K562 (cell line): Measurements from ENCODE around the gene OR2V2. TPM values are rescaled to one million over a fixed set of nuclear protein-coding genes. Genes with fewer than 3 reads are reported as not detected.
A peak's percentile ranks its signal among the peaks of the same experiment; 100 is the strongest.
"Not testable (repeated sequence)": the region's sequence is repeated elsewhere in the genome, so short reads cannot be mapped to it uniquely, and the experiment has no call there.

Experiments used
- CBFA2T3 ChIP-seq: fragments of 450-650 bp; IDR thresholded peaks from 2 replicates; pipeline ENCODE4 v1.6.1; 2017
- FOXP1 ChIP-seq: sonication (generic); formaldehyde crosslinking; IDR thresholded peaks from 2 replicates; pipeline ENCODE4 v1.8.0; 2022; ENCODE audit warnings: mild to moderate bottlenecking, missing genetic modification reagents
- HDAC2 ChIP-seq: fragments of 450-650 bp; IDR thresholded peaks from 2 replicates; pipeline ENCODE4 v1.6.1; 2016; ENCODE audit warnings: mild to moderate bottlenecking
- MTA3 ChIP-seq: fragments of 450-650 bp; formaldehyde crosslinking; IDR thresholded peaks from 2 replicates; pipeline ENCODE4 v1.6.1; 2017; ENCODE audit warnings: mild to moderate bottlenecking, borderline replicate concordance
- RBM14 ChIP-seq: fragments of 200-400 bp; formaldehyde crosslinking; IDR thresholded peaks from 2 replicates; pipeline ENCODE4 v1.6.1; 2018; ENCODE audit warnings: low read depth, mild to moderate bottlenecking, low read length, moderate library complexity, borderline replicate concordance; ENCODE audit not compliant: insufficient read depth
- REST ChIP-seq, 2 experiments: fragments of 450-650 bp; formaldehyde crosslinking in 1 of 2; IDR thresholded peaks; 2 replicates each; pipeline versions ENCODE4 v1.4.0 to v1.6.1; 2014 to 2020; ENCODE audit warnings: mild to moderate bottlenecking in 2 of 2, borderline replicate concordance in 1 of 2, low read depth in 1 of 2
- SMARCE1 ChIP-seq: fragments of 450-650 bp; IDR thresholded peaks from 2 replicates; pipeline ENCODE4 v1.7.1; 2016; ENCODE audit warnings: mild to moderate bottlenecking
- ZBTB7A ChIP-seq: IDR thresholded peaks from 2 replicates; pipeline ENCODE4 v1.6.1; 2011; ENCODE audit warnings: low read depth, mild to moderate bottlenecking, low read length, moderate library complexity, borderline replicate concordance; ENCODE audit not compliant: control insufficient read depth
- ZEB2 ChIP-seq: fragments of 450-650 bp; IDR thresholded peaks from 2 replicates; pipeline ENCODE4 v1.6.1; 2016
- ZFX ChIP-seq: sonication (generic); formaldehyde crosslinking; IDR thresholded peaks from 2 replicates; pipeline ENCODE4 v1.8.0; 2022; ENCODE audit warnings: mild to moderate bottlenecking, missing genetic modification reagents, moderate library complexity
- polyA plus RNA-seq, 8 experiments: library from polyadenylated mRNA; depleted of rRNA in 4 of 8; stranded (reverse) in 5 of 8; unstranded in 3 of 8; fragments of >200 nt; fragmentation: Nextera tagmentation in 2 of 8; fragmentation: Illumina TruSeq in 1 of 8; extraction: Ambion mirVana in 2 of 8; extraction: Trizol in 1 of 8; gene quantifications; 2 replicates each; pipeline versions ENCODE4 v1.2.1 to v1.2.3, GENCODE V29; 2011 to 2014; ENCODE audit warnings: inconsistent platforms in 1 of 8, missing spikeins in 1 of 8
- total RNA-seq, 7 experiments: library from RNA; depleted of rRNA in 6 of 7; stranded (reverse); fragments of >200 nt in 6 of 7; fragmentation: Illumina TruSeq in 2 of 7; extraction: Trizol in 2 of 7; gene quantifications; 2 replicates each; pipeline versions ENCODE4 v1.2.1 to v1.2.3, GENCODE V29; 2011 to 2021; ENCODE audit warnings: low replicate concordance in 1 of 7
- TF ChIP-seq, protein P1 (sequence below), 2 experiments: IDR thresholded peaks; 2 replicates each; pipeline ENCODE4 v1.6.1; 2011; ENCODE audit warnings: borderline replicate concordance in 1 of 2, control low read depth in 1 of 2, low read depth in 1 of 2, low read length in 1 of 2, mild to moderate bottlenecking in 1 of 2, mixed read lengths in 1 of 2, moderate library complexity in 1 of 2; ENCODE audit not compliant: insufficient read depth in 1 of 2, insufficient read length in 1 of 2, poor library complexity in 1 of 2, severe bottlenecking in 1 of 2; ENCODE audit errors: extremely low read depth in 1 of 2
- TF ChIP-seq, protein P2 (sequence below), 2 experiments: fragments of 450-650 bp in 1 of 2; sonication (generic) in 1 of 2; formaldehyde crosslinking in 1 of 2; IDR thresholded peaks in 1 of 2; conservative IDR thresholded peaks in 1 of 2; 2 replicates each; pipeline versions ENCODE4 v1.6.1 to v1.8.1; 2016 to 2023; ENCODE audit warnings: mild to moderate bottlenecking in 2 of 2, moderate library complexity in 2 of 2, inconsistent platforms in 1 of 2, missing genetic modification reagents in 1 of 2
- TF ChIP-seq, protein P3 (sequence below): sonication (generic); formaldehyde crosslinking; IDR thresholded peaks from 2 replicates; pipeline ENCODE4 v1.8.1; 2023; ENCODE audit warnings: mild to moderate bottlenecking, missing genetic modification reagents

Gene OR2V2
- total and polyA plus RNA-seq, 9 of the 15 experiments (the other 6 are each of a cell fraction or from before 2014, with no cell fraction given): 0.01 TPM; not detected in 8

DNA sequence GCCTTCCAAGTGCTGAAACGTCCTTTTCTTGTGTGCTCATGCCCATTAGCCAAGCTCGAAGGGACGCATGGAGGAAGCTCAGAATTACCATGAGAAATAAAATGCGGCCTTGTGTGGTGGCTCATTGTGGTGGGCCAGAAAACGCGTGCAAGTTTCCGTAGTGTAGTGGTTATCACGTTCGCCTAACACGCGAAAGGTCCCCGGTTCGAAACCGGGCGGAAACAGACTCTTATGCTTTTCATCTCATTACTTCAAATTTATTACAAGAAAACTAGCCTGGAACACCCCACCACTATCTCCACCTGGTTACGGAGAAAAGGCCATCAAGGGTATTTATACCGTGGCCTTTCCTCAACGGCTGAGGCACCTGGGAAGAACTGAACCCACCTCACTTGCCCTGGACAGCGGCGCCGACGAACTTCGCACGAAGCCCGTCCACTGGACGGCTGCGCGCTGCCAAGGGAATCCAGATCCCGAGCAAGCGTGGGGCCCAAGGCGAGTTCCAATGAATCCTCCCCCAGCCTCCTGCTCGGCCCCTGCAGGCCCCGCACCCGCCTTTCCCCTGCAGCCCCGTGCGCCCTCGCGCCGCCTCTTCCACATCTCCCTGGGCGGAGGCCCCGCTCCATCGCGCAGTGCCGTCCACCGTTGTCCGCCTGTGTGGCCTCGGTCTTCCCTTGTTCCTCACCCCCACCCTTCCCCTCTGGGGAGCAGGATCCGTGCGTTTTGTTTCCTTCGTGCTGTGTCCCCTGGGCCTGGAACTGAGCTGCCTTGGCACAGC lies 22.3 kb downstream of the OR2V2 start (continued):
- TF ChIP-seq REST (IDR thresholded peaks at IDR 0.05; ENCODE audit: borderline replicate concordance): peak; percentile 48
- not testable (repeated sequence) for TF ChIP-seq REST (CRISPR knock-in tag; IDR thresholded peaks at IDR 0.05; ENCODE audit: low read depth)
- TF ChIP-seq, protein P1, sequence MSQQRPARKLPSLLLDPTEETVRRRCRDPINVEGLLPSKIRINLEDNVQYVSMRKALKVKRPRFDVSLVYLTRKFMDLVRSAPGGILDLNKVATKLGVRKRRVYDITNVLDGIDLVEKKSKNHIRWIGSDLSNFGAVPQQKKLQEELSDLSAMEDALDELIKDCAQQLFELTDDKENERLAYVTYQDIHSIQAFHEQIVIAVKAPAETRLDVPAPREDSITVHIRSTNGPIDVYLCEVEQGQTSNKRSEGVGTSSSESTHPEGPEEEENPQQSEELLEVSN (IDR thresholded peaks at IDR 0.05; ENCODE audit: borderline replicate concordance in 1 of 2, extremely low read depth in 1 of 2, insufficient read depth in 1 of 2, insufficient read length in 1 of 2, low read depth in 1 of 2, low read length in 1 of 2, poor library complexity in 1 of 2, severe bottlenecking in 1 of 2): peak; percentile 33 to 63
- TF ChIP-seq HDAC2: peak; percentile 71; the same call in 1 of the 2 replicates
- peak; percentile 18; the same call in 1 of the 2 replicates for TF ChIP-seq ZBTB7A
- TF ChIP-seq, protein P2, sequence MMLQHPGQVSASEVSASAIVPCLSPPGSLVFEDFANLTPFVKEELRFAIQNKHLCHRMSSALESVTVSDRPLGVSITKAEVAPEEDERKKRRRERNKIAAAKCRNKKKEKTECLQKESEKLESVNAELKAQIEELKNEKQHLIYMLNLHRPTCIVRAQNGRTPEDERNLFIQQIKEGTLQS (IDR thresholded peaks at IDR 0.05): not testable (repeated sequence)
- TF ChIP-seq, protein P2 (CRISPR knock-in tag; conservative IDR thresholded peaks at IDR 0.05): peak; percentile 59; the same call in 1 of the 2 replicates
- TF ChIP-seq ZFX: peak; percentile 80
- peak; percentile 85 for TF ChIP-seq FOXP1 (CRISPR knock-in tag)
- TF ChIP-seq ZEB2: 0 out of 2 replicates have a peak, but pooled peaks have one; percentile 48
- TF ChIP-seq, protein P3, sequence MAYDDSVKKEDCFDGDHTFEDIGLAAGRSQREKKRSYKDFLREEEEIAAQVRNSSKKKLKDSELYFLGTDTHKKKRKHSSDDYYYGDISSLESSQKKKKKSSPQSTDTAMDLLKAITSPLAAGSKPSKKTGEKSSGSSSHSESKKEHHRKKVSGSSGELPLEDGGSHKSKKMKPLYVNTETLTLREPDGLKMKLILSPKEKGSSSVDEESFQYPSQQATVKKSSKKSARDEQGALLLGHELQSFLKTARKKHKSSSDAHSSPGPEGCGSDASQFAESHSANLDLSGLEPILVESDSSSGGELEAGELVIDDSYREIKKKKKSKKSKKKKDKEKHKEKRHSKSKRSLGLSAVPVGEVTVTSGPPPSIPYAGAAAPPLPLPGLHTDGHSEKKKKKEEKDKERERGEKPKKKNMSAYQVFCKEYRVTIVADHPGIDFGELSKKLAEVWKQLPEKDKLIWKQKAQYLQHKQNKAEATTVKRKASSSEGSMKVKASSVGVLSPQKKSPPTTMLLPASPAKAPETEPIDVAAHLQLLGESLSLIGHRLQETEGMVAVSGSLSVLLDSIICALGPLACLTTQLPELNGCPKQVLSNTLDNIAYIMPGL (CRISPR knock-in tag): peak; percentile 56; the same call in 1 of the 2 replicates
- 0 out of 2 replicates have a peak, but pooled peaks have one; percentile 32 for TF ChIP-seq RBM14
- TF ChIP-seq SMARCE1: peak; percentile 14; the same call in 1 of the 2 replicates
- TF ChIP-seq CBFA2T3: peak; percentile 30; the same call in 1 of the 2 replicates
- peak; percentile 50; the same call in 1 of the 2 replicates for TF ChIP-seq MTA3
